HG02943 (cell line): ENCODE data around the gene RIPOR3.
"Not testable (repeated sequence)": the region's sequence is repeated elsewhere in the genome, so short reads cannot be mapped to it uniquely, and the experiment has no call there.

Source experiments
- ATAC-seq: cut with Tn5 transposase; IDR thresholded peaks from one replicate; pipeline ENCODE4 v1.9.1; 2021; ENCODE audit warnings: mild to moderate bottlenecking, low read depth, moderate library complexity; ENCODE audit not compliant: unreplicated experiment

The RIPOR3 gene

DNA sequence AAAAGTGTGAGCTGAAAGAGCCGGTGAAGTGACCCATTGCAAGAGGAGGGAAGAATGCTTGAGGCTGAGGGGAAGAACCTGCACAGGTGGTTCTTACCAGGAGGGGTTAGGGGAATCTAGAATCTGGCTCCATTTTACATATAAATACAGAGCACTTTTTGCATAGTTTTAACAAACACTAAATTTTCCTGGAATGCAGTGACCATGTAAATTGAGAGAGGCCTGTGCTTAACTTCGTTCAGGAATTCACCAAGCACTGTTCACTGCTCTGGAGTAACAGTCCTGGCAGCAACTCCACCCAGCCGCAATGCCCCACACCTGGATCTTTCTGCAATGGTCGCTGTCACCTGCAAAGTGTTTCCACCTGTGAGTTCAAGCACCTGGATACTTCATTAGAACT, 13.2 kb upstream of the RIPOR3 start:
- no peak for ATAC-seq

- not testable (repeated sequence) for ATAC-seq
Measured at GRCh38 chr20:50703651-50704438, 12.5 kb upstream of the RIPOR3 start.

- no peak for ATAC-seq
Measured at GRCh38 chr20:50701041-50701963, 10.0 kb upstream of the RIPOR3 start.

- no peak for ATAC-seq
Measured at GRCh38 chr20:50699688-50700087, 8.3 kb upstream of the RIPOR3 start.

- ATAC-seq, result not testable (repeated sequence)
Measured at GRCh38 chr20:50698255-50698654, 6.9 kb upstream of the RIPOR3 start.

DNA sequence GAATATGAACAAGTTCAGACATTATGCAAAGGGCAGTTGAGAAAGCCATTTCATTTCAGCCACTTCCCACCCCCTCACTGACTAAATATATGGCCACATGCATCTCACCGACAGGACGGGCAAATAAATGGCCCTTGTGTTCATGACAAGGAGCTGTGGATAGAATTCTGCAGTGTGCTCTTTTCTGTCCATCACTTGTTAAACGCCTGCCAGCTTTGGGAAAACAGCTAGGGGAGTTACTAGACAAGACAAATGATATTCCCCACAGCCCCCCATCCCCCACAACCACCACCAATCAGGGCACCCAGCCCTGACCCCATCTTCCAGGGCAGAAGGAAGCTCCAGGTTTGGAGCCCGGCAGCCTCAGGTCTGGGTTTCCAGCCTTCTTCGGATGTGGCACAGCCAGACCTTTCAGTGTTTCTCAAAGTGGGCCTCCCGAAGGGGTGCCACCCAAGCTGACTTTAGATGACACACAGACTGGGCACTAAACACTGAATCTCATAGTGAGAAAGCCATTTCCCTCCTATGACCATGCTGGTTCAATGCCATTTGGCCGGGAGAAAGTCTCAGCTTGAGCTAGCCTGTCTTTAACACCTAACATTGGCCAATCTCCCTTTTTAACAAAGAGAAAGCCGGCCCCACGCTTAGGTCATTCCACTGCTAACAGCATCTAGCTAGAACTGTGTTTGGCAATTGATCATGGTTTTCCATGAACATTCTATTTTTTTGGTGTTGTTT, 4.0 kb upstream of the RIPOR3 start:
- ATAC-seq, result no peak

- no peak for ATAC-seq
Measured at GRCh38 chr20:50694379-50695134, 3.2 kb upstream of the RIPOR3 start.

- ATAC-seq, result no peak
Measured at GRCh38 chr20:50693001-50693400, 1.7 kb upstream of the RIPOR3 start.

DNA sequence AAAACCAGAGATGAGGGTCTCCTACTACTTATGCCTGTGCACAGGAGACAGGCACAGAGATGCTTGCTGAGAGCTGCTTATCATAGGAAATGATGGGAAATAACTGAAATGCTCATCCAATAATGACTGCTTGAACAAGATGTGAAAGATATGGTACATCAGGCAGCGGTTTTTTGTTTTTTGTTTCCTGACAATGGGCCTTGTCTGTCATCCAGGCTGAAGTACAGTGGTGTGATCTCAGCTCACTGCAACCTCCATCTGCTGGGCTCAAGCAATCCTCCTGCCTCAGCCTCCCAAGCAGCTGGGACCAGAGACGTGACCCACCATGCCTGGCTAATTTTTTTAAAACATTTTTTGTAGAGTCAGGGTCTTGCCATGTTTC, 1.2 kb upstream of the RIPOR3 start:
- ATAC-seq, result no peak

GRCh38 chr20:50691573-50692551, 520 bp upstream of the RIPOR3 start:
- no peak for ATAC-seq

DNA sequence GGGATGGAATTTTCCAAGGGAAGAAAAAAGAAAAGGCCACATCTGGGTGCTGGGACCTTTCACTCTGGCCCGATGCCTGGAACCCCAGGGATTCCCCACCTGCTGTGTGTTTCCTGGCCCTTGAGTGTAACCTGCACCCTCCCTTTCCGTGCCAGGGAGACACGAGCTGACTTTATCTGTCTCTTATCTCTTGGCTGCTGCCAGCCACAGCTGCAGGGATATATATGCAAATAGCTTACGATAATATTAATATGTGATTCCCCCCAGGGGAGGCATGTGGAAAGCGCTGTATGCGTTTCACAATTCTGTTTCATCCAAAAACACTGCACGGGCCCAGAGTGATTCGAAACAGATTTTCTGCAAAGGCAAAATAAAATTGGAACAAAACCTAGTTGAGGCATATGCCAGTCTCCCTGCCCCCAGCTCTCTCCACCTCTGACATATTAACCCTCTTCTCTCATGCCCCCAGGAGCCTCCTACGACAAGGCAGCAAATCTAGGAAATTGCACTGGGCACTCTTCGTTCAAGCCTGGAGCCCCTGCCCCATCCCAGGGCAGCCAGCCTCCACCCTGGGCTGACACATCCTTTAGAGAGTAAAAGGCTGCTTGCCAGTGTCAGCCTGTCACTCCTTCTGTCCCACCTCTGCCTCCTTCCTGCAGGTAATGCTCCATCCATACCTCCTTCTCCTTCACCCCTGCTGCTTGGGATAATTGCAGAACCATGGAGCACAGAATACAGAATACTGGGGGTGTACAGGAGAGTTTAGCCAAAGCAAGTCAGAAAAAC, 1.3 kb downstream of the RIPOR3 start:
- ATAC-seq, result no peak

DNA sequence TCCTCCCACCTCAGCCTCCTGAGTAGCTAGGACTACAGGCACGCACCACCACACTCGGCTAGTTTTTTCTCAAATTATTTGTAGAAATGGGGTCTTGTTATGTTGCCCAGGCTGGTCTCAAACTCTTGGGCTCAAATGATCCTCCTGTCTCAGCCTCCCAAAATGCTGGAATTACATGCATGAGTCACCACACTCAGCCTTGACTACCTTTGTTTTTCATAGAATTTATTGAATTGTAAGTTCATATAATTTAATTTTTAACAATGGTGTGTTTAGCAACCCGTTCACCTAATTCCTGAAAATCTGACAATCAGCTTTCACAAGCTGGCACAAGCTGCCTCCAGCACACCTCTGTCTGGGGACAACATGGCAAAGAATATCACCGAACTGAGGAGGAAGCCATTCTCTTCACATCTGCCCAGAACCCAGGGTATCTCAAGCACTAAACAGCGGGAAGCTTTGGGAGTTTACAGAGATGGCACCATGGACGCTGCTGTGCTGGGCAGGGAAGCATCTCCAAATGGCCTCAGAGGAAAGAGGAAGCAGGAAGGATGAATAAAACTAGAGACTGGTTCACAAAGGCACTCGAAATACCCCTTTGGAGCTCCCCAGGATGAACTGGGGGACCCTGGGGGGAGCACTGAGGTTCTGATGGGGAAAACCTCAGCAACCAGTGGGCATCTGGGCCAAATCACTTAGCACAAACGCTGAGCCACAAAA, 2.9 kb downstream of the RIPOR3 start:
- ATAC-seq, result no peak

DNA sequence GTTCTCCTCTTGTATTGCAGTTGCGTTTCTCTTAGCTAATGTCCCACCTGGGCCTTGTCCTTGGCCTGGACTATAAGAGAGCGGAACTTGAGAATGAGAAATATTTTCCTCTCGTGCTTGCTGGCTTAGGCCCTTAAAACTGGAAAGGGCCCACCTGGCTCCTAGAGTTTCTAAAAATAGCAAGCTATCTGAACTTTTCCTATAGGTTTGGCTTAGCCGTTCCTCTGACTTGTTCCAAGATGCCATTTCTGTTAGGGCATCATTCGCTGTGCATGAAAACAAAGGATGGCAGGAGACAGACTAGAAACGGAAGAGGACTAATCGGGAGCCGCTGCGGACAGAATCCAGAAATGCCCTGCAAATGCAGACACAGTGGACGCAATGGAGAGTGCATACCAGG, 4.5 kb downstream of the RIPOR3 start:
- ATAC-seq, result no peak

DNA sequence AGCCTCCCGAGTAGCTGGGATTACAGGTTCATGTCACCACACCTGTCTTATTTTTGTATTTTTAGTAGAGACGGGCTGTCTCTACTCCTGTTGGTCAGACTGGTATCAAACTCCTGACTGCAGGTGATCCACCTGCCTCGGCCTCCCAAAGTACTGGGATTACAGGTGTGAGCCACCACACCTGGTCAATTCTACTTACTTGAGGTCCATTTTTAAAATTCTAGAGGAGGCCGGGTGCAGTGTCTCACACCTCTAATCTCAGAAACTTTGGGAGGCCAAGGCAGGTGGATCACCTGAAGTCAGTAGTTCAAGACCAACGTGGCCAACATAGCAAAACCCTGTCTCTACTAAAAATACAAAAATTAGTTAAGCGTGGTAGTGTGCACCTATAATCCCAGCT, 7.8 kb downstream of the RIPOR3 start:
- ATAC-seq, result no peak

GRCh38 chr20:50682947-50683530, 8.3 kb downstream of the RIPOR3 start:
- no peak for ATAC-seq

DNA sequence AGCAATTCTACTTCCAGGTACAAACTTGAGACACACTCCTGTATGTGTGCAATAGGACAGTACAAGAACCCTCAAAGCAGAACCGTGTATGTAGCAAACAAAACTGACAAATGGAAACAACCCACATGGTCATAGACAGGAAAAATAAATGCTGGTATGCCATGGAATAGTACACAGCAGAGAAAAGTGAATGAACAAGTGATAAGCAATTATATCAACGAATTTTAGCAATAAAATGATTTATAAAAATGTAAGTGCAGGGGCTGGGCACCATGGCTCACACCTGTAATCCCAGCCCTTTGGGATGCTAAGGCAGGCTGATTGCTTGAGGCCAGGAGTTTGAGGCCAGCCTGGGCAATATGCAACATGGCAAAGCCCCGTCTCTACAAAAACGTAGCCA, 9.3 kb downstream of the RIPOR3 start:
- ATAC-seq, result no peak

DNA sequence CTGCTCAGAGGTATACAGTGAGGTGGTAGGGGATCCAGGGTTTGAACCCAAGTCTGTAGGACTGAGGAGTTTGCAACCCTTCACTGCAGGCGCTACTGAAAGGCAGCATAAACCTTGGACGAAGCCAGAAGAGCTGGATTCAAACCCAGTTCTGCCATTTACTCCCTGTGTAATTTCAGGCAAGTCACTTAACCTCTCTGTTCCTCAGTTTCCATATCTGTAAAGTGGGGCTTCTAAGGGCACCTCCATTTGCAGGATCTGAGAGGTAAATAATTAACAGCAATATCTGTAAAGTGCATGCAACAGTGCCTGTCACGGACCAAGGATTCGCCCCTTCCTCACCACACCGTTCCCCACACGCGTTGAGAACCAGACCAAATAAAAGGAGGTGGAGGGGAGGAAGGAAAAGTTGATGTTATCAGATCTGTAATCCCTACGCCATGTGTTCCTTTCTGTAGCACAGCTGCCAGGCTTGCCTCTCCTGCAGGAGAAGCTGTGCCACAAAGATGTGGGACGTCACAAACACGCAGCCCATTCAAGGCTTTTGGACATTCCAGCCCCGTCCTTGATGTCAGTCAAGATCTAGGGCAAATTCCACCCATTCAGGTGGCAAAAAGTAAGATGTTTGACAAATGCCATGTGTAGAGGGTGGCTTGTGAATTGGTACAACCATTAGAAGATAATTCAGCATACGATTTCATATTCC, 9.8 kb downstream of the RIPOR3 start:
- no peak for ATAC-seq
